HEK293 (cell line): Measurements from ENCODE around the gene SLC22A17.

Experiments used
- GLI4 ChIP-seq: fragments of 450-650 bp; formaldehyde crosslinking; IDR thresholded peaks from 2 replicates; pipeline ENCODE4 v1.5.1; 2016; ENCODE audit warnings: missing biosample characterization, missing genetic modification characterization
- HOXA7 ChIP-seq: sonication (generic); formaldehyde crosslinking; IDR thresholded peaks from 2 replicates; pipeline ENCODE4 v1.8.1; 2022; ENCODE audit warnings: missing genetic modification reagents, borderline replicate concordance
- SCRT2 ChIP-seq: fragments of 450-650 bp; formaldehyde crosslinking; IDR thresholded peaks from 2 replicates; pipeline ENCODE4 v1.5.1; 2016; ENCODE audit warnings: missing biosample characterization, missing genetic modification characterization
- ZBTB17 ChIP-seq: fragments of 450-650 bp; formaldehyde crosslinking; IDR thresholded peaks from 2 replicates; pipeline ENCODE4 v1.5.1; 2016; ENCODE audit warnings: missing biosample characterization, missing genetic modification characterization
- ZBTB8A ChIP-seq: fragments of 450-650 bp; formaldehyde crosslinking; IDR thresholded peaks from 2 replicates; pipeline ENCODE4 v1.5.1; 2016; ENCODE audit warnings: missing biosample characterization, missing genetic modification characterization
- ZEB2 ChIP-seq: fragments of 450-650 bp; formaldehyde crosslinking; IDR thresholded peaks from 2 replicates; pipeline ENCODE4 v1.5.1; 2016; ENCODE audit warnings: missing biosample characterization, missing genetic modification characterization
- ZFHX2 ChIP-seq: fragments of 450-650 bp; formaldehyde crosslinking; conservative IDR thresholded peaks from 2 replicates; pipeline ENCODE4 v1.5.1; 2016; ENCODE audit warnings: missing biosample characterization, missing genetic modification characterization
- ZNF239 ChIP-seq: fragments of 450-650 bp; formaldehyde crosslinking; IDR thresholded peaks from 2 replicates; pipeline ENCODE4 v1.5.1; 2016; ENCODE audit warnings: missing biosample characterization, missing genetic modification characterization
- ZNF501 ChIP-seq: fragments of 450-650 bp; formaldehyde crosslinking; IDR thresholded peaks from 2 replicates; pipeline ENCODE4 v1.5.1; 2016; ENCODE audit warnings: missing biosample characterization, missing genetic modification characterization
- ZNF514 ChIP-seq: fragments of 450-650 bp; formaldehyde crosslinking; IDR thresholded peaks from 2 replicates; pipeline ENCODE4 v1.5.1; 2016; ENCODE audit warnings: missing biosample characterization, missing genetic modification characterization
- ZNF623 ChIP-seq: fragments of 450-650 bp; formaldehyde crosslinking; IDR thresholded peaks from 2 replicates; pipeline ENCODE4 v1.5.1; 2016; ENCODE audit warnings: missing biosample characterization, missing genetic modification characterization
- TF ChIP-seq, protein P1 (sequence below): fragments of 450-650 bp; formaldehyde crosslinking; IDR thresholded peaks from 2 replicates; pipeline ENCODE4 v1.5.1; 2016; ENCODE audit warnings: missing biosample characterization, missing genetic modification characterization
- TF ChIP-seq, protein P2 (sequence below): fragments of 450-650 bp; formaldehyde crosslinking; IDR thresholded peaks from 2 replicates; pipeline ENCODE4 v1.5.1; 2016; ENCODE audit warnings: missing biosample characterization, missing genetic modification characterization
- TF ChIP-seq, protein P3 (sequence below): fragments of 450-650 bp; formaldehyde crosslinking; IDR thresholded peaks from 2 replicates; pipeline ENCODE4 v1.5.1; 2017; ENCODE audit warnings: missing biosample characterization, missing genetic modification characterization

DNA sequence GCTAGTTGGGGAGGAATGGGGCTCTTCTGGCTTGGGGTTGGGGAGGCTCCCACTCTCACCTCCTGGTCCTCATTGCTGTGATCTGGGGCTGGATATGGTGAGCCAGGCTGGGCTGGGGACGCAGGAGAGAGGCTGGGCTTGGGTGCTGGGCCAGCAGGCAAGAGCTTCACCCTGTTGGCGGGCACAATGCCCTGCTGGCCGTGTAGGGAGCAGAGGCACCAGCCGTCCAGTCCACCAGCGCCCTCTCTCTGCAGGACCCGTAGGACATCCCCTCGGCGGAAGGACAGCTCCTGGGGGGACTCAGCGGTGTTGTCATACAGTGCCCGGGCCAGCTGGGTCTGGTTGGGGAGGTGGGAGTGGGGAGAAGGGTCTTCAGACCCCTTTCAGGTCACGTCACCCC lies 7.8 kb upstream of the SLC22A17 start:
- TF ChIP-seq ZNF623 (no peak), ZNF239 (tag by site-specific recombination) (no peak), ZBTB17 (tag by site-specific recombination) (no peak), ZNF501 (tag by site-specific recombination) (no peak), ZBTB8A (tag by site-specific recombination) (no peak), SCRT2 (tag by site-specific recombination) (no peak), GLI4 (no peak), ZNF514 (no peak), HOXA7 (CRISPR knock-in tag) (no peak), ZEB2 (tag by site-specific recombination) (no peak), ZFHX2 (tag by site-specific recombination) (no peak)
- TF ChIP-seq, protein P1, sequence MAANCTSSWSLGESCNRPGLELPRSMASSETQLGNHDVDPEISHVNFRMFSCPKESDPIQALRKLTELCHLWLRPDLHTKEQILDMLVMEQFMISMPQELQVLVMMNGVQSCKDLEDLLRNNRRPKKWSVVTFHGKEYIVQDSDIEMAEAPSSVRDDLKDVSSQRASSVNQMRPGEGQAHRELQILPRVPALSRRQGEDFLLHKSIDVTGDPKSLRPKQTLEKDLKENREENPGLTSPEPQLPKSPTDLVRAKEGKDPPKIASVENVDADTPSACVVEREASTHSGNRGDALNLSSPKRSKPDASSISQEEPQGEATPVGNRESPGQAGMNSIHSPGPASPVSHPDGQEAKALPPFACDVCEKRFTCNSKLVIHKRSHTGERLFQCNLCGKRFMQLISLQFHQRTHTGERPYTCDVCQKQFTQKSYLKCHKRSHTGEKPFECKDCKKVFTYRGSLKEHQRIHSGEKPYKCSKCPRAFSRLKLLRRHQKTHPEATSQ (tag by site-specific recombination): no peak
- TF ChIP-seq, protein P2, sequence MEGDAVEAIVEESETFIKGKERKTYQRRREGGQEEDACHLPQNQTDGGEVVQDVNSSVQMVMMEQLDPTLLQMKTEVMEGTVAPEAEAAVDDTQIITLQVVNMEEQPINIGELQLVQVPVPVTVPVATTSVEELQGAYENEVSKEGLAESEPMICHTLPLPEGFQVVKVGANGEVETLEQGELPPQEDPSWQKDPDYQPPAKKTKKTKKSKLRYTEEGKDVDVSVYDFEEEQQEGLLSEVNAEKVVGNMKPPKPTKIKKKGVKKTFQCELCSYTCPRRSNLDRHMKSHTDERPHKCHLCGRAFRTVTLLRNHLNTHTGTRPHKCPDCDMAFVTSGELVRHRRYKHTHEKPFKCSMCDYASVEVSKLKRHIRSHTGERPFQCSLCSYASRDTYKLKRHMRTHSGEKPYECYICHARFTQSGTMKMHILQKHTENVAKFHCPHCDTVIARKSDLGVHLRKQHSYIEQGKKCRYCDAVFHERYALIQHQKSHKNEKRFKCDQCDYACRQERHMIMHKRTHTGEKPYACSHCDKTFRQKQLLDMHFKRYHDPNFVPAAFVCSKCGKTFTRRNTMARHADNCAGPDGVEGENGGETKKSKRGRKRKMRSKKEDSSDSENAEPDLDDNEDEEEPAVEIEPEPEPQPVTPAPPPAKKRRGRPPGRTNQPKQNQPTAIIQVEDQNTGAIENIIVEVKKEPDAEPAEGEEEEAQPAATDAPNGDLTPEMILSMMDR (tag by site-specific recombination): no peak
- TF ChIP-seq, protein P3, sequence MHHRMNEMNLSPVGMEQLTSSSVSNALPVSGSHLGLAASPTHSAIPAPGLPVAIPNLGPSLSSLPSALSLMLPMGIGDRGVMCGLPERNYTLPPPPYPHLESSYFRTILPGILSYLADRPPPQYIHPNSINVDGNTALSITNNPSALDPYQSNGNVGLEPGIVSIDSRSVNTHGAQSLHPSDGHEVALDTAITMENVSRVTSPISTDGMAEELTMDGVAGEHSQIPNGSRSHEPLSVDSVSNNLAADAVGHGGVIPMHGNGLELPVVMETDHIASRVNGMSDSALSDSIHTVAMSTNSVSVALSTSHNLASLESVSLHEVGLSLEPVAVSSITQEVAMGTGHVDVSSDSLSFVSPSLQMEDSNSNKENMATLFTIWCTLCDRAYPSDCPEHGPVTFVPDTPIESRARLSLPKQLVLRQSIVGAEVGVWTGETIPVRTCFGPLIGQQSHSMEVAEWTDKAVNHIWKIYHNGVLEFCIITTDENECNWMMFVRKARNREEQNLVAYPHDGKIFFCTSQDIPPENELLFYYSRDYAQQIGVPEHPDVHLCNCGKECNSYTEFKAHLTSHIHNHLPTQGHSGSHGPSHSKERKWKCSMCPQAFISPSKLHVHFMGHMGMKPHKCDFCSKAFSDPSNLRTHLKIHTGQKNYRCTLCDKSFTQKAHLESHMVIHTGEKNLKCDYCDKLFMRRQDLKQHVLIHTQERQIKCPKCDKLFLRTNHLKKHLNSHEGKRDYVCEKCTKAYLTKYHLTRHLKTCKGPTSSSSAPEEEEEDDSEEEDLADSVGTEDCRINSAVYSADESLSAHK (tag by site-specific recombination): no peak
